Measurements from ENCODE around the gene PPP1R13L. TPM values are rescaled to one million over a fixed set of nuclear protein-coding genes. Genes with fewer than 3 reads are reported as not detected.
A peak's percentile ranks its signal among the peaks of the same experiment; 100 is the strongest.

Gene PPP1R13L
- total RNA-seq, 1 donor from 2014 or later, result 17.5 TPM

- no peak for DNase-seq (ENCODE audit: low read depth in 2 of 2)
These were observed 36.7 kb downstream of the PPP1R13L start for GRCh38 chr19:45368127-45368526.

DNA sequence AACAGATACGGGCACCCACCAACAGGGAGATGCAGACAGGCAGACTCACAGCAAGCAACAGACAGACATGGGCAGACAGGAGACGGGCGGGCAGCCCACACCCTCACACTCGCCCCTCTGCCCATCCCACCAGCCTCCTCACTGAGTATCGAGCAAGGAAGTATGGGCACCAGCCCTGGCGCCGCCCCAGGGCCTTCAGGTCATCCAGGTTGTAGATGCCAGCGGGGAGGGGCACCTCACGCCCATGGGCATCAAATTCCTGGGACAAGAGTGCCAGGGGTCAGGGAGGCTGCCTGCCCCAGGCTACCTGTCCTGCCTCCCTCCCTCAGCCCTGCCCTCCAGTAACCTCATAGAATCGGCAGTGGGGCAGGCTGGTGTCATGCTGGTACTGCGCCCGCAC lies 40.2 kb downstream of the PPP1R13L start:
- DNase-seq (ENCODE audit: low read depth in 2 of 2), result no peak

- DNase-seq (ENCODE audit: low read depth in 2 of 2), result no peak
These were observed 40.9 kb downstream of the PPP1R13L start for GRCh38 chr19:45363861-45364459.

GRCh38 chr19:45362291-45362690 lies 42.6 kb downstream of the PPP1R13L start:
- no peak for DNase-seq (ENCODE audit: low read depth in 2 of 2)

DNA sequence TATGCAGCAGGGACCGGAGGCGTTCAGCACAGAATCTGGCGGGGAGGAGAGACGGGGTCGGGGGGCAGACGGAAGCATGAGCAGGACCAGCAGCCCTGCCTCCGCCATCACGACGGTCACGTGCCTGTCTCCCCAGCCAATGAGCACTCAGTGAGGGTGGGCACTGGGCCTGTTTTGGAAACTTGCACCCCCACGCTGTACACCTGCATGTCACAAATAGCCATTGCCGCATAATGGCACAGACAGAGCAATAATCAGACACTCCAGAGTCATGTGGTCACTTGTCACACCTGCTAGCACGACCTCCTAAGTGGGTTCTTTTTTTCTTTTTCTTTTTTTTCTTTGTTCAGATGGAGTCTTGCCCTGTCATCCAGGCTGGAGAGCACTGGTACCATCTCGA lies 43.3 kb downstream of the PPP1R13L start:
- DNase-seq (ENCODE audit: low read depth in 2 of 2), result no peak

GRCh38 chr19:45358213-45358792 lies 46.6 kb downstream of the PPP1R13L start:
- no peak for DNase-seq (ENCODE audit: low read depth in 2 of 2)

DNA sequence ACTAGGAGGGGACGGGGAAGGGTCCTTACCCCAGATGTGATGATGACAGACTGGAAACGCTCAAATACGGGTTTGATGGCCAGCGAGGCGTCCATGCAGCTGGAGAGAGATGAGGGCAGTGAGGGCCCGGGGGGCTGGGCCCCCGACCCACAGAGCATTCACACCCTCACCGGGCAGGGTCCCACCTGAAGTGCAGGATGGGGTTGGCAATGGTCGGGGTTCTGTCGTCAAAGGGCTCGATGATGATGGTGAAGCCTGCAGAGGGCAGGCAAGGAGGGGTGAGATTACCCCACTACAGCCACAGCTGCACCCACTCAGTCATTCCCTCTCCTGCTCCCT lies 47.5 kb downstream of the PPP1R13L start:
- DNase-seq (ENCODE audit: low read depth in 2 of 2), result no peak

DNA sequence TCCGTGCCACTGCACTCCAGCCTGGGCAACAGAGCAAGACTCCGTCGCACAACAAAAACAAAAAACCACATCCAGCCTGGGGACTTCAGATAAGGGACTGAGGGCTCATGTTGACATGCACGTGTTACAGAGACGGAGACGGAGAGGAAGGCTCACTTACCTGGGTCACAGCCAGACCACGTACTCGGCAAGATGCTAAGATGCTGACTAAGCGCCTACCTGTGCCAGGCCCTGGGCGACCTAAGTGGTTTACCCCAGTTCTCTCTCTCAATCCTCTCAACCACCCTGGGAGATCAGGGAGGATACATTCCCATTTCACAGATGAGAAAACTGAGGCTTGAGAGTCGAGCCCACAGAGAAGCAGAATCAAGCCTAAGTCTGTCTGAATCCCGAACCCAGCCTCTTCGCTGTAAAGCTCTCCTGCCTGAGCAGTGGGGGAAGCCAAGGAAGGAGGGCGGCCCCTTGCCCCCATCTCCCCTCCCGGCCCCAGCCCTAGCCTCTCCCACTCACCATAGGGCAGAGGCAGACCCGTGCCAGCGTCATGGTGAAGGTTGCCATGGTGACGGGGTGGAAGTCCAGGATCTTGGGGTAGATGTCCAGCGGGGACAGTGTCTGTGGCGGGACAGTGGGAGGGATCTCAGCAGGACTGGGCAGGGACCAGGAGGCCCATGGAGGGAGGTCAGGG lies 48.0 kb downstream of the PPP1R13L start:
- DNase-seq (ENCODE audit: low read depth in 2 of 2), result no peak

DNA sequence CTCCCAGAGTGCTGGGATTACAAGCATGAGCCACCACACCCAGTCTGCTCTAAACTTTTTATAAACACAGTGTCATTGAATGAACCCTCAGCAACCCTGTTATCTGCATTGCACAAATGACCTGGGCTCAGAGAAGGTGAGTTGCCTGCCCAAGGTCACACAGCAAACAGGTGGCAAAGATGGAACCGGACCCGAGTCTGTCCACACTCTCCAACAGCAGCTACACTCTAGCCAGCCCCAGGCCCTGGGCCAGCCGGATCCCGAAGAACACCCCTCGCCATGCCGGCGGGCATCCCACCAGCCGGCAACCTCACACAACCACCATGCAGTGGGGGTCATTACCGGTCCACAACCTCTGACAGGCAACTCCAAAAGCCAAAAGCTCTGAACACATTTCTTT lies 49.0 kb downstream of the PPP1R13L start:
- no peak for DNase-seq (ENCODE audit: low read depth in 2 of 2)

- no peak for DNase-seq (ENCODE audit: low read depth in 2 of 2)
These were observed 49.5 kb downstream of the PPP1R13L start for GRCh38 chr19:45355402-45355801.

- no peak for DNase-seq (ENCODE audit: low read depth in 2 of 2)
These were observed 50.5 kb downstream of the PPP1R13L start for GRCh38 chr19:45354241-45354842.

- DNase-seq (ENCODE audit: low read depth in 2 of 2), result no peak
These were observed 51.7 kb downstream of the PPP1R13L start for GRCh38 chr19:45352914-45353796.

DNA sequence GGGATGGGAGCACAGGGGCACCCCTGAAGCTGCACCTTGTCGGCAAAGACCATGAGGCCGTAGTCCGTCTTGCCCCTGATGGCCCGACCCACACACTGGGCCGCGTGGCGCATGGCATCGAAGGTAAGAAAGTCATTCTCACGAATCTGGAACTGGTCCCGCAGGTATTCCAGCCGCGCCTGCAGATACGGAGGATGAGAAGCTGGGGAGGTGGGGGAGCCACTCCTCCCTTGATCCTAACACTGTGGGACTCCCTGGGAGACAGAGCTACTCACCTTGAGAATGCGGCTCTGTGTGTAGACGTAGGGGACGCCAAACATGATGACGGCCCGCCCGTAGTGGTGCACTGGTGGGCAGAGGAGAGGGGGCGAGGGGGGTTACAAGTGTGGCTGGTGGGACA lies 52.4 kb downstream of the PPP1R13L start:
- DNase-seq (ENCODE audit: low read depth in 2 of 2), result no peak

GRCh38 chr19:45352062-45352461 lies 52.8 kb downstream of the PPP1R13L start:
- DNase-seq (ENCODE audit: low read depth in 2 of 2), result no peak

DNA sequence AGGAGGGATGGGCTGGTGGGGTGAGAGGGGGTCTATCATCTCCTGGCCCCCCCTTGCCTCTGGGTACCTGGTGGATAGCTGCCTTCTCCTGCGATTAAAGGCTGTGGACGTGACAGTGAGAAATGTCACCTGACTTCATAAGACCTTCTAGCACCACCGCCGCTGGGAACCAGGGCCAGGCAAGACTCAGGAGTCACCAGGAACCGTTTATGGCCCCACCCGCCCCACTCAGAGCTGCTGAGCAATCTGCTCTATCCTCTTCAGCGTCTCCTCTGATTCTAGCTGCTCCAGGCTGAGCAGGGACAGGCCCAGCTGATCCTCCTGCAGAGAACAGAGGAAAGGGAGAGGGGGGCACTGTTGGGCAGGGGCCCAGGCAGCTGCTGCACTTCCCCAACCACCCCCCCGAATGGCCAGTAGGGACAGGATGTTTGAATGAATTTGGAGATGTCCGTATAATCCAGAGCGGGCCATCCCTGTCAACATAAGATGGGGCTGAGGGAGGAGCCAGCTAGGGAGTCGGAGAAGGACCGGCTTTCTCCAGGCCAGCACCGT lies 53.4 kb downstream of the PPP1R13L start:
- no peak for DNase-seq (ENCODE audit: low read depth in 2 of 2)

- no peak for DNase-seq (ENCODE audit: low read depth in 2 of 2)
These were observed 54.3 kb downstream of the PPP1R13L start for GRCh38 chr19:45350477-45351058.

DNA sequence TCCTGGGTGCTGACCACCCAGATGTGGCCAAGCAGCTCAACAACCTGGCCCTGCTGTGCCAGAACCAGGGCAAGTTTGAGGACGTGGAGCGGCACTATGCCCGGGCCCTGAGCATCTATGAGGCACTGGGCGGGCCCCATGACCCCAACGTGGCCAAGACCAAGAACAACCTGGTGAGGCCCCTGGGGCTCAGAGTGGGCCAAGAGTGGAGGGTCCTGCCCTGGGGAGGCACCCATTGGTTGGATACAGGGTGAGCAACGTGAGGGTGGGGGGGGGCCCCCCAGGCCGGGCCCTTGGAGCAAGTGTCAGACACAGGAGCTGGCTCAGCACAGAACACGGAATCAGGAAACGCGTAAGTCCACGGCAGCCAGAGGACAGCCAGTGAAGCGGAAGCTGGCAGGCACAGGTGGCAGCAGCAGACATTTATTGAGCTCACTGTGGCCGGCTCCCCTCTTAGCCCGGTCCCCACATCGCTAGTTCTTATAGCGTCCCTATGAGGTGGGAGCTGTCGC lies 55.4 kb downstream of the PPP1R13L start:
- peak in 1 of 2 donors; percentile 20 for DNase-seq (ENCODE audit: low read depth in 2 of 2)

DNA sequence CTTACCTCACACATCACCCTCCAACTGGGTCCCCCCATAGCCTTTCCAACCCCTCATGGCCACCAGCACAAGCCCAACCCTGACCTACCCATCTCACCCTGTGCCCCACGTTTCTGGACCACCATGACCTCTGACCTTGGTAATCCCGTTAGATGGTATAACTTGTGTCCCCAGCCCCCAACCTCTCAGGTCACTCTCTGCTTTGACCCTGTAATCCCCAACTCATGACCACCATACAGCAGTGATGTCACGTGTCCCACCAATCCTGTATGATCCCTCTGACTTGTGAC lies 55.8 kb downstream of the PPP1R13L start:
- no peak for DNase-seq (ENCODE audit: low read depth in 2 of 2)

DNA sequence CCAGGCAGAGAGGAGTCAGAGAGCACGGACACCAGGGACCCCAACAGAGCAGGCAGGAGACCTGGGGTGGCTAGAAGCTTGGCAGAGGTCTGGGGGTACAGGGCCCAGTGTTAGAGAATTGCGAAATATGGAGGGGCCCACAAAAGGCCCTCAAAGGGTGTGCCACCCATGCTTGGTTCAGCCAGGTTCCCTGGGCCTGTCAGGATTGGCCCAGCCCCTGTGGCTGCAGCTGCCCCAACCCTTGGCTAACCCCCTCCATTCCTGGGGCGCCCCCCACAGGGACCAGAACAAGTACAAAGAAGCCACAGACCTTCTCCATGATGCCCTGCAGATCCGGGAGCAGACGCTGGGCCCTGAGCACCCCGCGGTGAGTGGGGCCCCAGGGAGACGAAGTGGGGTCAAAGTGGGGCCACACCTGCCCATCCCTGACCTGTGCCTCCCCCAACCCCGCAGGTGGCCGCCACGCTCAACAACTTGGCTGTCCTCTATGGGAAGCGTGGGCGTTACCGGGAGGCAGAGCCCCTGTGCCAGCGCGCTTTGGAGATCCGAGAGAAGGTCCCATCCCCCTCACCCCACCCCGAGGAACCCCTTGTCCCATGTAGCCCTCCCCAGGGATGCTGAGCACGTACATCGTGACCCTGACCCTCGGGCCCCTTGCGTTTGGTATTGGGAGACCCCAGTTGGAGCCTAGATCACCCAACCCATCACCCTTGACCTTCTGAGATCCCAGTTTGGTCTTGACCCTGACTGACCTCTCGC lies 56.3 kb downstream of the PPP1R13L start:
- DNase-seq (ENCODE audit: low read depth in 2 of 2), result no peak

- DNase-seq (ENCODE audit: low read depth in 2 of 2), result no peak
These were observed 57.1 kb downstream of the PPP1R13L start for GRCh38 chr19:45347570-45348366.

All from lung microvascular endothelial cell (primary cell).